GM13977 (cell line): Measurements from ENCODE around the gene RNU1-4.
"Not testable (repeated sequence)": the region's sequence is repeated elsewhere in the genome, so short reads cannot be mapped to it uniquely, and the experiment has no call there.

Experiments used
- DNase-seq: peaks from one replicate; pipeline ENCODE4 v3.0.0; 2012; ENCODE audit warnings: low spot score
- CTCF ChIP-seq: IDR thresholded peaks from 2 replicates; pipeline ENCODE4 v1.5.1; 2012; ENCODE audit warnings: mild to moderate bottlenecking, control low read depth; ENCODE audit not compliant: insufficient read depth; ENCODE audit errors: extremely low read depth, missing control alignments
- in situ Hi-C: fragments of 300-500 bp; cut with MboI; formaldehyde crosslinking; loops from one replicate; pipeline ENCODE4 v1.12.0; 2022; ENCODE audit warnings: low sequenced_read_pairs, low pct_unique_long_range_greater_than_20kb, mixed read lengths, inconsistent platforms; ENCODE audit not compliant: unreplicated experiment

RNU1-4 gene

GRCh38 chr1:16706302-16706701 is 34.0 kb upstream of the RNU1-4 start:
- DNase-seq, in situ Hi-C loops: not testable (repeated sequence)

- in situ Hi-C loops, DNase-seq: not testable (repeated sequence)
Observed at GRCh38 chr1:16707130-16708093, 32.9 kb upstream of the RNU1-4 start.

GRCh38 chr1:16708704-16709103 is 31.6 kb upstream of the RNU1-4 start:
- in situ Hi-C loops, DNase-seq: not testable (repeated sequence)

DNA sequence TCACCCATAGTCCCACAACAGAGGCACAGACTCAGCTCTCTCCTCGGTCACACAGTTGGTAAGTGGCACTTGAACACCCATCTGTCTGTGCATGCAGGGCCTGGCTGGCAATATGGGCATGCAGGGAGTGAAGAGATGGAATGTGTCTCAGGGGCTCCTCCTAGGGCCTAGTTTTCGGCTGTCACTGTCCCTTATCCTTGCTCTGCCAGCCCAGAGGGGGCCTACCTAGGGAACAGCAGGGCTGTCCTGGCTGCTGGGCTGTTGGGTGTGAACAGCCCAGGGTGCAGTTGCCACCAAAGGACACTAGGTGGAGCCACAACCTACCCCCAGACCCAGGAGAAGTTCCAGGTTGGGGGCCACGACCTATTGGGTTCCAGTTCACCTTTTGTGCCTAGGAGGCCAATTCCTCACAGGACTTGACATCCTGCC is 30.6 kb upstream of the RNU1-4 start:
- DNase-seq, in situ Hi-C loops: not testable (repeated sequence)

DNA sequence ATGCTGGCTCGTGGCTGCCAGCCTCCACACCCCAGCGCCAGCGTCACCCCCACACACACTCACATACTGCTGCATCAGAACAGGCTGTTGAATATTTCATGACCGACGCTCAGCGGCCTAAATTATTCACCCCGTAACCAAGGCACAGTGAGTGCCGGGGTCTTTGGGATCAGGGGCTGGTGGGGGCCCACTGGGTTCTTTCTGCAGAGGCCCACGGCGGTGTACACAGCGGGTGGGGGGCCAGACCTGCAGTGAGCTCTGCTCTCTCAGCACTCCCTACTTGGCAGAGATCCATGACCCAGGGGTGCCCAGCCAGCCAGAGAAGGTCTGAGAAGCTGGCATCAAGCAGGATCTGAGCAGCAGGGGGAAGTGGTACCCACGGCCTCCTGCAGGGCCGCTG is 29.7 kb upstream of the RNU1-4 start:
- DNase-seq, in situ Hi-C loops: not testable (repeated sequence)

GRCh38 chr1:16712131-16712530 is 28.2 kb upstream of the RNU1-4 start:
- DNase-seq, in situ Hi-C loops: not testable (repeated sequence)

- in situ Hi-C loops, DNase-seq: not testable (repeated sequence)
Observed at GRCh38 chr1:16712582-16712981, 27.7 kb upstream of the RNU1-4 start.

DNA sequence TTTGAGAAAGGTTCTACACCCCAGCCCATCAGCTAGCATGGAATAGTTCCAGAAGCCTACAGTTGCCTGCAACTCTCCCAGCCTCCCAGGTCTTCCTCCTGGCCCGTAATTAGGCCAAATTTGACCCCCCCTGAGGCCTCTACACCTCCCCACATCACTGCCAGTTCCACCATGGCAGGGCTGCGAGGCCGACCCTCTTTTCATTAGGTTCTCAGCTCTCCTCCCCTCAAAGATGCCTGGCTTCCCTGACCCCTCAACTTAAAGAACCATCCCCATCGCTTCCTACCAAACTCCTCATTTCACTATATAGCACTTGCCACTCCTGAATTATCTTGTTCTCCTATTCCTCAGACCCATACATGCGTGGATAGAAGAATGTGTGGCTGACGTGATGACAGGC is 27.3 kb upstream of the RNU1-4 start:
- DNase-seq, in situ Hi-C loops: not testable (repeated sequence)

GRCh38 chr1:16713480-16713879 is 26.8 kb upstream of the RNU1-4 start:
- in situ Hi-C loops, DNase-seq: not testable (repeated sequence)

DNA sequence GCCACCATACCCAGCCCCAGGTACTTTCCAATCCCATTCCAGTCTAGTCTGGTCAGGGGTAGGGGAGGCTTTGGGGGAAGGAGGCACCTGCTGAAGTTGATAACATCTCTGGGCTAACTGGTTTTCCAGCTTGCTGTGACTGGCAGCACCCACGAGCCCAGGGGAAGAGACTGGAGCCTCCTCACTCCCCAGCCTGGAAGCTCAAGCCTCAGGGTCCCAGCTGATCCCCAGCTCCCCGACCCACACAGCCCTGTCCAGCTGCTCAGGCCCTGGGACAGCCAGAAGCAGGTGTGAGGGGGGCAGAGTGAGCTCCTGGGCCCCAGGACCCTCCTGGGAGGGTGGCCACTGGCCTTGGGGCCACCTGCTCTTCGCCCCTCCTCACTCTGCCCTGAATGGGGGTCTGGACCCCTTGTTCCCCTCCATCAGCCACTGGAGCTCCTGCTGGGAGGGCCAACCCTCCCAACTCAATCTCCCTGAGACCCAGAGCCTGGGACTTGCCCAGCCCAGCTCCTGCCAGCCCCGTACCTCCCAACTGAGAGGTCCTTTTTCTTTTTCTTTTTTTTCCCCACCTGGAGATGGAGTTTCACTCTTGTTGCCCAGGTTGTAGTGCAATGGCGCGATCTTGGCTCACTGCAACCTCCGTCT is 23.5 kb upstream of the RNU1-4 start:
- DNase-seq = peak; percentile 38
- no peak for TF ChIP-seq CTCF
- in situ Hi-C loops = no loop called here

GRCh38 chr1:16717336-16718098 is 22.8 kb upstream of the RNU1-4 start:
- peak; percentile 27 for DNase-seq
- no peak for TF ChIP-seq CTCF
- in situ Hi-C loops = no loop called here

GRCh38 chr1:16718099-16718907 is 22.0 kb upstream of the RNU1-4 start:
- DNase-seq, in situ Hi-C loops: not testable (repeated sequence)
